OCI-LY3 (cell line): Measurements from ENCODE around the gene CAMTA1.

Experiments
- EZH2phosphoT487 ChIP-seq: fragments of 200-600 bp; shearing (Covaris generic); IDR thresholded peaks from 2 replicates; pipeline ENCODE4 v1.6.1; 2018; ENCODE audit warnings: antibody characterized with exemption, mixed run types, low read depth
- TF ChIP-seq, protein P1 (sequence below): fragments of 200-600, 300-600 bp; sonication (generic); IDR thresholded peaks from 2 replicates; pipeline ENCODE4 v1.5.1; 2014; ENCODE audit warnings: antibody characterized with exemption, low read length, low read depth

DNA sequence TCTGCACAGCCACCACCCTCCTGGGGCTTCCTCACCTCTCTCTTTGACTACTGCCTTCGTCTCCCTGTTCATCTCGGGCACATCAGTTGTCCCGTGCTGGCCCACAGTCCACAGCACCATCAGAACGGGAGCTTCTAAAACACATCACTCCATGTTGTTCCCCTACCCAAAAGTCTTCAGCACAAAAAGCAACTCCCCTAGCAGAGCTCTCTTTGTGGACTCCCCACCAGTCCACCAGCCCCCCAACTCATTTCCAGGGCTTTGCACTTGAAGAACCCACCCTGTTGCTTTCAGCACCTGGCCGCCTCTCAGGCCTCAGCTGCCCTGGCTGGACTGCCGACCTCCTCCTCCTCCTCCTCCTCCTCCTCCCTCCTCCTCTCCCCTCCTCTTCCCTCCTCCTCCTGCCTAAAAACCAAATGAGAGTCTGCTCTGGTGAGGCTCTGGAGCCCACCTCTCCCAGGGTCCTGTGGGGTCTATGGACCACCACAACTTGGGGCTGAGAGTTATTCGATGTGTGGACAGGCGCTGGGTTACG lies 734.7 kb downstream of the CAMTA1 start:
- TF ChIP-seq EZH2phosphoT487 = no peak
- TF ChIP-seq, protein P1, sequence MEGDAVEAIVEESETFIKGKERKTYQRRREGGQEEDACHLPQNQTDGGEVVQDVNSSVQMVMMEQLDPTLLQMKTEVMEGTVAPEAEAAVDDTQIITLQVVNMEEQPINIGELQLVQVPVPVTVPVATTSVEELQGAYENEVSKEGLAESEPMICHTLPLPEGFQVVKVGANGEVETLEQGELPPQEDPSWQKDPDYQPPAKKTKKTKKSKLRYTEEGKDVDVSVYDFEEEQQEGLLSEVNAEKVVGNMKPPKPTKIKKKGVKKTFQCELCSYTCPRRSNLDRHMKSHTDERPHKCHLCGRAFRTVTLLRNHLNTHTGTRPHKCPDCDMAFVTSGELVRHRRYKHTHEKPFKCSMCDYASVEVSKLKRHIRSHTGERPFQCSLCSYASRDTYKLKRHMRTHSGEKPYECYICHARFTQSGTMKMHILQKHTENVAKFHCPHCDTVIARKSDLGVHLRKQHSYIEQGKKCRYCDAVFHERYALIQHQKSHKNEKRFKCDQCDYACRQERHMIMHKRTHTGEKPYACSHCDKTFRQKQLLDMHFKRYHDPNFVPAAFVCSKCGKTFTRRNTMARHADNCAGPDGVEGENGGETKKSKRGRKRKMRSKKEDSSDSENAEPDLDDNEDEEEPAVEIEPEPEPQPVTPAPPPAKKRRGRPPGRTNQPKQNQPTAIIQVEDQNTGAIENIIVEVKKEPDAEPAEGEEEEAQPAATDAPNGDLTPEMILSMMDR = no peak
